ENCODE measurements around the gene YY1AP1. TPM values are rescaled to one million over a fixed set of nuclear protein-coding genes. Genes with fewer than 3 reads are reported as not detected.
"Not testable (repeated sequence)": the region's sequence is repeated elsewhere in the genome, so short reads cannot be mapped to it uniquely, and the experiment has no call there.

The YY1AP1 gene
- polyA plus RNA-seq, 1 donor: 51.6 TPM

GRCh38 chr1:155696524-155696923, 8.0 kb upstream of the YY1AP1 start:
- no peak for DNase-seq (ENCODE audit: low read depth)

GRCh38 chr1:155695608-155696007, 7.0 kb upstream of the YY1AP1 start:
- DNase-seq (ENCODE audit: low read depth): no peak

- DNase-seq (ENCODE audit: low read depth): peak; percentile 6
Observed at GRCh38 chr1:155695072-155695471, 6.5 kb upstream of the YY1AP1 start.

- no peak for DNase-seq (ENCODE audit: low read depth)
Observed at GRCh38 chr1:155694167-155694566, 5.6 kb upstream of the YY1AP1 start.

- DNase-seq (ENCODE audit: low read depth): no peak
Observed at GRCh38 chr1:155691992-155692528, 3.5 kb upstream of the YY1AP1 start.

- not testable (repeated sequence) for DNase-seq (ENCODE audit: low read depth)
Observed at GRCh38 chr1:155689081-155689607, 570 bp upstream of the YY1AP1 start, which contains the start of gene DAP3. Gene DAP3, plus strand, starts transcription at chr1:155689091. Its CDS starts 20,689 bp downstream, at chr1:155709780.

GRCh38 chr1:155687705-155688323, 760 bp downstream of the YY1AP1 start:
- not testable (repeated sequence) for DNase-seq (ENCODE audit: low read depth)

GRCh38 chr1:155681776-155682175, 6.8 kb downstream of the YY1AP1 start:
- DNase-seq (ENCODE audit: low read depth): no peak

- DNase-seq (ENCODE audit: low read depth): no peak
Observed at GRCh38 chr1:155680531-155680930, 8.0 kb downstream of the YY1AP1 start.

- not testable (repeated sequence) for DNase-seq (ENCODE audit: low read depth)
Observed at GRCh38 chr1:155678992-155679391, 9.6 kb downstream of the YY1AP1 start.

- DNase-seq (ENCODE audit: low read depth): no peak
Observed at GRCh38 chr1:155678027-155678426, 10.5 kb downstream of the YY1AP1 start.

GRCh38 chr1:155673003-155673402, 15.6 kb downstream of the YY1AP1 start:
- DNase-seq (ENCODE audit: low read depth): no peak

GRCh38 chr1:155671750-155672149, 16.8 kb downstream of the YY1AP1 start:
- no peak for DNase-seq (ENCODE audit: low read depth)

GRCh38 chr1:155669233-155670162, 19.1 kb downstream of the YY1AP1 start:
- no peak for DNase-seq (ENCODE audit: low read depth)

- DNase-seq (ENCODE audit: low read depth): not testable (repeated sequence)
Observed at GRCh38 chr1:155661239-155661638, 27.3 kb downstream of the YY1AP1 start.

- no peak for DNase-seq (ENCODE audit: low read depth)
Observed at GRCh38 chr1:155657463-155657862, 31.1 kb downstream of the YY1AP1 start.

GRCh38 chr1:155652951-155653350, 35.6 kb downstream of the YY1AP1 start:
- DNase-seq (ENCODE audit: low read depth): no peak

- DNase-seq (ENCODE audit: low read depth): no peak
Observed at GRCh38 chr1:155651861-155652661, 36.5 kb downstream of the YY1AP1 start.

- no peak for DNase-seq (ENCODE audit: low read depth)
Observed at GRCh38 chr1:155650231-155650757, 38.3 kb downstream of the YY1AP1 start.

GRCh38 chr1:155649676-155650075, 38.9 kb downstream of the YY1AP1 start:
- no peak for DNase-seq (ENCODE audit: low read depth)
